ENCODE results near the gene GRM4. TPM values are rescaled to one million over a fixed set of nuclear protein-coding genes. Genes with fewer than 3 reads are reported as not detected.

Gene GRM4
- polyA plus RNA-seq, 1 experiment = 0.06 TPM

DNA sequence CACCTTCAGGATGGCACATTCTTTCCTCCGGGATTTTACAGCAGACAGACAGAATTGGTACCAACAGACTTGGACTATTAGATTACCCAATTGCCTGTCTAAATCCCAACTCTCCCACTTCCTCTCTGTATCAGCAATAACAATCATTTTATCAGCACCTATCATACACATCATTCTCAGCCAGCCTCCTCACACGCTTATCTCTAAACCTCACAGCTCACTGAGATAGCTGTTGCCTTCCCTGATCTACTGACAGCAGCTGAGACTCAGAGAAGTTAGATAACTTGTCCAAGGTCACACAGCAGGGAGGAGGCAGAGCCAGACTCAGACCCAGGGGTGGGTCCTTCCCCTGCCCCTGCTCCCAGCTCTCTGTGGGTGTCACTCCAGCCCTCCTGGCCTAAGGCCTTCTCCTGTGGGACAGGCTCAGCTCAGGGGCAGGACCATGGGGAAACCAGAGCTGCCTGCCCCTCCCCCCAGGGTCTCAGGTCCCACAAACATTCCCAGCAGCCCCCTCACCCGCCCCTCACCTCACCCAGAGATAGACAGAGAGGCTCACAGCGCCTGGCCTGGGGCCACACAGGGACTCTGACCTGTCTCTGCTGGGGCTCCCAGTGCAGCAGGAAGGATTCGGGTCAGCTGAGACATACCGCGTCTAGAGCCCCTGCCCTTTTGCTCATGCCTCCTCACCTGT, 92.8 kb downstream of the GRM4 start:
- DNase-seq (ENCODE audit: low read depth) = no peak
- H3K27me3 ChIP-seq (ENCODE audit: control insufficient read depth, insufficient read depth, low read length) = peaks cover 7% of the 10 kb centered on the region
- H3K36me3 ChIP-seq (ENCODE audit: control insufficient read depth, insufficient read depth, low read length) = no peaks in the 10 kb centered on the region
- no peak overlapping the region for H3K4me3 ChIP-seq (ENCODE audit: low read depth, low read length)
- TF ChIP-seq, protein P1, sequence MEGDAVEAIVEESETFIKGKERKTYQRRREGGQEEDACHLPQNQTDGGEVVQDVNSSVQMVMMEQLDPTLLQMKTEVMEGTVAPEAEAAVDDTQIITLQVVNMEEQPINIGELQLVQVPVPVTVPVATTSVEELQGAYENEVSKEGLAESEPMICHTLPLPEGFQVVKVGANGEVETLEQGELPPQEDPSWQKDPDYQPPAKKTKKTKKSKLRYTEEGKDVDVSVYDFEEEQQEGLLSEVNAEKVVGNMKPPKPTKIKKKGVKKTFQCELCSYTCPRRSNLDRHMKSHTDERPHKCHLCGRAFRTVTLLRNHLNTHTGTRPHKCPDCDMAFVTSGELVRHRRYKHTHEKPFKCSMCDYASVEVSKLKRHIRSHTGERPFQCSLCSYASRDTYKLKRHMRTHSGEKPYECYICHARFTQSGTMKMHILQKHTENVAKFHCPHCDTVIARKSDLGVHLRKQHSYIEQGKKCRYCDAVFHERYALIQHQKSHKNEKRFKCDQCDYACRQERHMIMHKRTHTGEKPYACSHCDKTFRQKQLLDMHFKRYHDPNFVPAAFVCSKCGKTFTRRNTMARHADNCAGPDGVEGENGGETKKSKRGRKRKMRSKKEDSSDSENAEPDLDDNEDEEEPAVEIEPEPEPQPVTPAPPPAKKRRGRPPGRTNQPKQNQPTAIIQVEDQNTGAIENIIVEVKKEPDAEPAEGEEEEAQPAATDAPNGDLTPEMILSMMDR (IDR thresholded peaks at IDR 0.05; ENCODE audit: insufficient read depth, low read depth, low read length) = no peak
- ChIA-PET POLR2A (no interaction called here), CTCF (interaction anchor here (1.2 to 4.4 kb wide), 5 partner anchors 10 to 308 kb away, joined by 3 to 57 read pairs (median 10); no protein-coding TSS in a partner anchor)

DNA sequence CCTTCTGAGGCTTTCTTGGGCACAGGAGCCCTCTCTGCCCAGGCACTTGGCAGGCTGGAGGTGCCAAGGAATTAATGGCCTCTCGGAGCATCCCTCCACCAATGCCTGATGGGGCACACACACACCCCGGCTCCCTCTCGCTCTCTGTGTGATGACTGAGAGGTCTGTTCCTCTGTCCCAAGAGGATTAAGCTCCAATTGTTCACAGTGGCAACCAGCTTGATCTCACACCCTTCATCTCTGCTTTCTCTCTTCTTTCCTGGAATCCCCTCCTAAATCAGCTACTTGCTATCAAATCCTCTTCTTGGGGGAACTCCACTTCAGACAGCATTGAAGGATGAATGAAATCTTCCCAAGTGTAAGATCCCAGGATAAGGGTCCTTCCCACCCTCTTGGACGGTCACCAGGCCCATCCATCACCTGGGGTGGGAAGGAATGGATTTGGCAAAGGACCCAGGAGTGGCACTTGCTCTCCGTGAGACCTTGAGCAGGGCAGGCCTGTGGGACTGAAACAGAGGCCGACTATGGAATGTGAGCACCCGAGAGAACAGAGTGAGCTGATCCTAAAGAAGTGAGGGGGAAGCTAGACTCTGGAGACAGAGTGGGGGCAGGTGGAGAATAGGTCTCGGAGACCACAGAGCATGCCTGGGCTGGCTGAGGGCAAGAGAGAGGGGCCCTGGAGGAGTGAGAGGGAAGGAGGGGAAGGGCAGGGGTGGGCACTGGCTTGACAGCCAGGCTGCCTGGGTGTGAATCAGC, 93.6 kb downstream of the GRM4 start:
- Histone ChIP-seq H3K4me3 (ENCODE audit: low read depth, low read length) (no peak overlapping the region), H3K27me3 (ENCODE audit: control insufficient read depth, insufficient read depth, low read length) (peaks cover 9% of the 10 kb centered on the region), H3K36me3 (ENCODE audit: control insufficient read depth, insufficient read depth, low read length) (no peaks in the 10 kb centered on the region)
- POLR2A ChIA-PET = no interaction called here
- TF ChIP-seq, protein P1 (IDR thresholded peaks at IDR 0.05; ENCODE audit: insufficient read depth, low read depth, low read length) = no peak
- CTCF ChIA-PET = interaction anchor here (1.5 to 4.4 kb wide), 4 partner anchors 8 to 103 kb away, joined by 4 to 57 read pairs (median 13); no protein-coding TSS in a partner anchor
- no peak for DNase-seq (ENCODE audit: low read depth)

DNA sequence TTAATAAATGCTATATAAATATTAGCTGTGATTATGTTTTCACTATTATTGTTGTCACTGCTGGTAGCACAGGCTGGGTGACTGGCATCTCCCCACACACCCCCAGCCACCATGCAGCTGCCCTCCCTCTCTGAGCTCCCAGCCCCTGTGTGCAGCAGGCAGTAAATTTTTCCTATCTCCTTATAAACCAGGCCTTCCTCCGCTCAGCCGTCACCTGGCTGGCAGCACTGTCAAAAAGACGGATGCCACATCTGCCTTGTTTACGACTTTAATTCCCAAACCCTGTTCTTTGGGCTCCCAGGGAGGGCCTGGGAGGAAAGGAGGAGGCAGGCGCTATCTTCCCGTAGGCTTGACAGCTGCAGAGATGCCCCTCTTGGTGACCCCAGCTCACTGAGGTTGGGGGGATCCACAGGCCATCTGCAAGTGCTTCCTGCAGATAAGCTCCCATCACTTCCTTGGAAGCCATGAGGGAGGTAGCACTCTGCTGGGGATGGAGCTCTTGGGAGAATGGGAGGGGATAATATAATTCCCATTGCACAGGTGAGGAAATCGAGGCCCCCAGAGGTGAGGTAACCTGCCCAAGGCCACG, 94.5 kb downstream of the GRM4 start:
- ChIA-PET CTCF (interaction anchor here (1.5 to 4.4 kb wide), 3 partner anchors 8 to 104 kb away, joined by 4 to 57 read pairs (median 4); no protein-coding TSS in a partner anchor), POLR2A (no interaction called here)
- TF ChIP-seq, protein P1 (IDR thresholded peaks at IDR 0.05; ENCODE audit: insufficient read depth, low read depth, low read length) = no peak
- Histone ChIP-seq H3K27me3 (ENCODE audit: control insufficient read depth, insufficient read depth, low read length) (peaks cover 14% of the 10 kb centered on the region), H3K4me3 (ENCODE audit: low read depth, low read length) (no peak overlapping the region), H3K36me3 (ENCODE audit: control insufficient read depth, insufficient read depth, low read length) (no peaks in the 10 kb centered on the region)
- no peak for DNase-seq (ENCODE audit: low read depth)

DNA sequence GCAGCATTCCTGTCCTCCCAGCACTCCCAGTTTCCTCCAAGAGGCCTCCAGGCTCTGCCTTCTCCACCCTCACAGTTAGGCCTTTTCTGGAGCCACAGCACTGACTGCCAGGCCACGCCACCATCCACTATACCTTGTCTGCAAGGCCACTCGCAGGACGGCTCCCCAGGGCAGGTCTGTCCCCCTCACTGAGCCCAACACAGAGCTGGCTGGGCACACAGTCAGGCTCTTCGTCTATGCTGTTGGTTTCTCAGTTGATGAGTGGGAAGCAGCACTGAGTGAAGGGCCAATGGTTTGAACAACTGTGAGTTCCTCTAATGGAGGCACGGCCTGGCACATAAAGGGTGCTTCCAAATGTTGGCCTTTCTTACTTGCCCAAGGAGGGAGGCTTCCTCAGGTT, 95.2 kb downstream of the GRM4 start:
- TF ChIP-seq, protein P1 (IDR thresholded peaks at IDR 0.05; ENCODE audit: insufficient read depth, low read depth, low read length) = no peak
- Histone ChIP-seq H3K27me3 (ENCODE audit: control insufficient read depth, insufficient read depth, low read length) (peaks cover 15% of the 10 kb centered on the region), H3K4me3 (ENCODE audit: low read depth, low read length) (no peak overlapping the region), H3K36me3 (ENCODE audit: control insufficient read depth, insufficient read depth, low read length) (no peaks in the 10 kb centered on the region)
- no peak for DNase-seq (ENCODE audit: low read depth)
- POLR2A ChIA-PET = no interaction called here
- CTCF ChIA-PET = interaction anchor here (1.5 to 1.6 kb wide), 2 partner anchors 8 to 9 kb away, joined by 4 read pairs; no protein-coding TSS in a partner anchor

All from BJ (cell line).